HG02981 (cell line): ENCODE measurements around the gene RBM15B.

Experiments used
- ATAC-seq: cut with Tn5 transposase; IDR thresholded peaks from one replicate; pipeline ENCODE4 v1.9.1; 2021; ENCODE audit warnings: mild to moderate bottlenecking, moderate library complexity; ENCODE audit not compliant: unreplicated experiment

Gene RBM15B

GRCh38 chr3:51391566-51392354 is 675 bp downstream of the RBM15B start:
- peak; percentile 4 for ATAC-seq

GRCh38 chr3:51392355-51393133 is 1.5 kb downstream of the RBM15B start:
- ATAC-seq: no peak

- no peak for ATAC-seq
These were observed 2.0 kb downstream of the RBM15B start for GRCh38 chr3:51393134-51393495.

GRCh38 chr3:51393564-51393963 is 2.5 kb downstream of the RBM15B start:
- ATAC-seq: no peak

- ATAC-seq: no peak
These were observed 3.5 kb downstream of the RBM15B start for GRCh38 chr3:51394541-51394940.

- ATAC-seq: no peak
These were observed 4.6 kb downstream of the RBM15B start for GRCh38 chr3:51395493-51396213.

GRCh38 chr3:51396401-51396800 is 5.3 kb downstream of the RBM15B start:
- no peak for ATAC-seq

GRCh38 chr3:51397392-51397791 is 6.3 kb downstream of the RBM15B start:
- no peak for ATAC-seq

GRCh38 chr3:51398595-51399310 is 7.7 kb downstream of the RBM15B start:
- ATAC-seq: no peak

- no peak for ATAC-seq
These were observed 9.1 kb downstream of the RBM15B start for GRCh38 chr3:51400166-51400565.

GRCh38 chr3:51401735-51402134 is 10.7 kb downstream of the RBM15B start:
- no peak for ATAC-seq

GRCh38 chr3:51403675-51404074 is 12.6 kb downstream of the RBM15B start:
- no peak for ATAC-seq

GRCh38 chr3:51408021-51408420 is 16.9 kb downstream of the RBM15B start:
- ATAC-seq: no peak

- no peak for ATAC-seq
These were observed 17.7 kb downstream of the RBM15B start for GRCh38 chr3:51408813-51409212.

GRCh38 chr3:51422211-51422610 is 31.1 kb downstream of the RBM15B start:
- no peak for ATAC-seq

- ATAC-seq: no peak
These were observed 35.8 kb downstream of the RBM15B start for GRCh38 chr3:51426921-51427320.

GRCh38 chr3:51429138-51429537 is 38.1 kb downstream of the RBM15B start:
- ATAC-seq: no peak

GRCh38 chr3:51434110-51434509 is 43.0 kb downstream of the RBM15B start:
- no peak for ATAC-seq

GRCh38 chr3:51434746-51435327 is 43.8 kb downstream of the RBM15B start:
- ATAC-seq: no peak

- ATAC-seq: no peak
These were observed 46.0 kb downstream of the RBM15B start for GRCh38 chr3:51436998-51437639.
